Ovary (tissue), 9 donors: ENCODE measurements around the gene MAP3K9. TPM values are rescaled to one million over a fixed set of nuclear protein-coding genes. Genes with fewer than 3 reads are reported as not detected.

Source experiments
- DNase-seq, 5 donors: peaks; one replicate each; pipeline ENCODE4 v3.0.0-alpha.2; 2019 to 2020
- H3K27ac ChIP-seq, 2 donors: fragments of 200-600 bp; one replicate each; pipeline versions ENCODE4 v1.5.1 to v1.8.0; 2019 to 2022
- H3K27me3 ChIP-seq: fragments of 200-600 bp; one replicate; pipeline ENCODE4 v1.8.0; 2022
- H3K36me3 ChIP-seq: fragments of 200-600 bp; sonication (generic); one replicate; pipeline ENCODE4 v1.5.1; 2019
- H3K4me1 ChIP-seq: one replicate; pipeline ENCODE4 v1.8.1; 2013; ENCODE audit warnings: mild to moderate bottlenecking, moderate library complexity; ENCODE audit not compliant: insufficient read depth
- H3K4me3 ChIP-seq: fragments of 200-600 bp; sonication (generic); one replicate; pipeline ENCODE4 v1.5.1; 2017
- H3K9me3 ChIP-seq, 2 donors: fragments of 200-600 bp in 1 of 2; sonication (generic) in 1 of 2; one replicate each; pipeline versions ENCODE4 v1.5.1 to v1.8.1; 2013 to 2019; ENCODE audit warnings: mild to moderate bottlenecking in 1 of 2, moderate library complexity in 1 of 2
- CTCF ChIP-seq, 3 donors: fragments of 450-650 bp in 2 of 3; fragments of 200-600 bp in 1 of 3; IDR thresholded peaks; one replicate each; pipeline versions ENCODE4 v1.5.1 to v1.8.0; 2016 to 2022; ENCODE audit warnings: antibody characterized with exemption in 3 of 3, mild to moderate bottlenecking in 1 of 3
- EP300 ChIP-seq: sonication (generic); formaldehyde crosslinking; IDR thresholded peaks from one replicate; pipeline ENCODE4 v1.6.1; 2017; ENCODE audit warnings: antibody characterized with exemption
- POLR2A ChIP-seq: fragments of 450-650 bp; IDR thresholded peaks from one replicate; pipeline ENCODE4 v1.6.1; 2017; ENCODE audit warnings: antibody characterized with exemption, mild to moderate bottlenecking, moderate library complexity
- WGBS, 3 donors: extraction: QIAGEN DNeasy Blood & Tissue Kit in 1 of 3; methylation state at CpG; one replicate each; pipeline versions ENCODE4 v1.1.5 to v1.1.7; 2013 to 2017; 5-methylcytosine and 5-hydroxymethylcytosine counted together
- intact Hi-C, 4 donors: fragments of 100-400 bp; cut with DNase I; formaldehyde crosslinking; loops; one replicate each; pipeline versions ENCODE4 v1.11.0 to v1.15.1; 2022 to 2023
- polyA plus RNA-seq, 2 donors: library from polyadenylated mRNA; stranded (reverse); fragments of 200-250 nt in 1 of 2; fragments of 350-450 nt in 1 of 2; fragmentation: Illumina TruSeq in 1 of 2; extraction: RNeasy Lipid Tissue Mini Kit (QIAGEN cat#74804) in 1 of 2; gene quantifications; one replicate each; pipeline ENCODE4 v1.2.3, GENCODE V29; 2013 to 2014
- total RNA-seq, 7 donors: library from RNA; depleted of rRNA in 2 of 7; stranded (reverse); fragments of >200 nt in 2 of 7; fragmentation: NEBNext Ultra II Directional in 3 of 7; extraction: Animal tissue kit (Norgen Biotek cat#: 25700) in 3 of 7; gene quantifications; one replicate each; pipeline versions ENCODE4 v1.1.0 to v1.2.4, GENCODE V29; 2016 to 2023
- donor health status: DM: no; HTN: no; CAD: no; lungs with moderate emphysema.
- donor health status: DM: no; HTN: no; CAD: no.
- donor health status: Bipolar disorder and iron deficiency.
- donor health status: DM: yes; HTN: yes; CAD: no.
- donor health status: DM: no; HTN: no; CAD: no.
- donor health status: DM: yes; HTN: yes; CAD: no.

The MAP3K9 gene
- total and polyA plus RNA-seq, 9 donors: 0.80 to 3.7 (median 1.9) TPM

- Histone ChIP-seq H3K27ac (no peak overlapping the region), H3K4me1 (no peaks in the 10 kb centered on the region), H3K9me3 (no peaks in the 10 kb centered on the region), H3K36me3 (no peaks in the 10 kb centered on the region), H3K27me3 (no peaks in the 10 kb centered on the region), H3K4me3 (no peak overlapping the region)
- TF ChIP-seq CTCF (IDR thresholded peaks at IDR 0.05): no peak
- TF ChIP-seq POLR2A: no peak
- TF ChIP-seq EP300: no peak
- intact Hi-C loops: no loop called here
- 87 to 88% (median 87%) methylated on average over 3 of the region's 3 CpGs for WGBS, 3 donors
- DNase-seq: no peak
These were observed 15.7 kb downstream of the MAP3K9 start for GRCh38 chr14:70793637-70794036.

GRCh38 chr14:70792939-70793338, 16.4 kb downstream of the MAP3K9 start:
- 56 to 78% (median 60%) methylated on average over 9 of the region's 9 CpGs for WGBS, 3 donors
- Histone ChIP-seq H3K9me3 (no peaks in the 10 kb centered on the region), H3K27me3 (no peaks in the 10 kb centered on the region), H3K36me3 (no peaks in the 10 kb centered on the region), H3K4me3 (no peak overlapping the region), H3K27ac (no peak overlapping the region), H3K4me1 (no peaks in the 10 kb centered on the region)
- TF ChIP-seq CTCF (IDR thresholded peaks at IDR 0.05): no peak
- intact Hi-C loops: no loop called here
- no peak for DNase-seq

GRCh38 chr14:70791971-70792370, 17.3 kb downstream of the MAP3K9 start:
- intact Hi-C loops: no loop called here
- WGBS, 3 donors: 63 to 81% (median 77%) methylated on average over 7 of the region's 7 CpGs

GRCh38 chr14:70789961-70790360, 19.4 kb downstream of the MAP3K9 start:
- TF ChIP-seq POLR2A (no peak), EP300 (no peak), CTCF (IDR thresholded peaks at IDR 0.05) (no peak)
- Histone ChIP-seq H3K4me1 (no peaks in the 10 kb centered on the region), H3K36me3 (no peaks in the 10 kb centered on the region), H3K27ac (no peak overlapping the region), H3K27me3 (no peaks in the 10 kb centered on the region), H3K9me3 (no peaks in the 10 kb centered on the region), H3K4me3 (no peak overlapping the region)
- 58 to 73% (median 73%) methylated on average over 4 of the region's 4 CpGs for WGBS, 3 donors
- intact Hi-C loops: no loop called here
- no peak for DNase-seq

More at GRCh38 chr14:70791971-70792370, 17.3 kb downstream of the MAP3K9 start:
- TF ChIP-seq POLR2A (no peak), EP300 (no peak), CTCF (IDR thresholded peaks at IDR 0.05) (no peak)
- H3K36me3 ChIP-seq: no peaks in the 10 kb centered on the region
- DNase-seq: no peak
- H3K27ac ChIP-seq: no peak overlapping the region
- H3K4me1 ChIP-seq: no peaks in the 10 kb centered on the region
- H3K9me3 ChIP-seq: no peaks in the 10 kb centered on the region
- H3K4me3 ChIP-seq: no peak overlapping the region
- H3K27me3 ChIP-seq: no peaks in the 10 kb centered on the region

- Histone ChIP-seq H3K4me1 (no peaks in the 10 kb centered on the region), H3K27ac (no peak overlapping the region), H3K9me3 (no peaks in the 10 kb centered on the region), H3K36me3 (no peaks in the 10 kb centered on the region), H3K4me3 (no peak overlapping the region), H3K27me3 (no peaks in the 10 kb centered on the region)
- 4 to 9% (median 5%) methylated on average over 4 of the region's 4 CpGs for WGBS, 3 donors
- peak; percentile 36 to 73 (median 55) for DNase-seq
- intact Hi-C loops: no loop called here
- TF ChIP-seq POLR2A: no peak
- TF ChIP-seq EP300: no peak
- TF ChIP-seq CTCF (IDR thresholded peaks at IDR 0.05): no peak
These were observed 20.0 kb downstream of the MAP3K9 start for GRCh38 chr14:70789361-70789760.
